Activated CD8-positive, alpha-beta memory T cell treated with anti-CD3 and anti-CD28 coated beads, Interleukin-2, amount 50 U/mL, for 1 hour (primary cell): Measurements from ENCODE around the gene BTBD2.

ENCODE experiments used
- DNase-seq: peaks from one replicate; pipeline ENCODE4 v3.0.0-alpha.2; 2020; ENCODE audit errors: extremely low read depth

Gene BTBD2

GRCh38 chr19:2050991-2051772, 35.7 kb upstream of the BTBD2 start, which contains the start of gene MKNK2:
Gene MKNK2, minus strand, starts transcription at chr19:2051244. Its CDS starts 393 bp downstream, at chr19:2050851.
- DNase-seq, result peak; percentile 86

- no peak for DNase-seq
These were observed 35.0 kb upstream of the BTBD2 start for GRCh38 chr19:2050349-2050990.

- DNase-seq, result no peak
These were observed 34.3 kb upstream of the BTBD2 start for GRCh38 chr19:2049741-2050348.

GRCh38 chr19:2048959-2049740, 33.6 kb upstream of the BTBD2 start:
- no peak for DNase-seq

- no peak for DNase-seq
These were observed 32.8 kb upstream of the BTBD2 start for GRCh38 chr19:2048104-2048958.

GRCh38 chr19:2047449-2048103, 32.1 kb upstream of the BTBD2 start:
- no peak for DNase-seq

- DNase-seq, result no peak
These were observed 31.5 kb upstream of the BTBD2 start for GRCh38 chr19:2047076-2047448.

- no peak for DNase-seq
These were observed 30.8 kb upstream of the BTBD2 start for GRCh38 chr19:2046046-2046907.

- no peak for DNase-seq
These were observed 30.1 kb upstream of the BTBD2 start for GRCh38 chr19:2045501-2046045.

- DNase-seq, result no peak
These were observed 29.4 kb upstream of the BTBD2 start for GRCh38 chr19:2044709-2045500.

- DNase-seq, result no peak
These were observed 28.6 kb upstream of the BTBD2 start for GRCh38 chr19:2043961-2044708.

GRCh38 chr19:2043251-2043641, 27.7 kb upstream of the BTBD2 start:
- no peak for DNase-seq

GRCh38 chr19:2042485-2043250, 27.2 kb upstream of the BTBD2 start:
- DNase-seq, result no peak

- peak; percentile 96 for DNase-seq
These were observed 26.4 kb upstream of the BTBD2 start for GRCh38 chr19:2041683-2042484.

GRCh38 chr19:2041433-2041682, 25.8 kb upstream of the BTBD2 start:
- DNase-seq, result no peak

- no peak for DNase-seq
These were observed 25.3 kb upstream of the BTBD2 start for GRCh38 chr19:2040647-2041432.
